GM19035 (cell line): ENCODE data around the gene REM2.
"Not testable (repeated sequence)": the region's sequence is repeated elsewhere in the genome, so short reads cannot be mapped to it uniquely, and the experiment has no call there.

Experiments
- ATAC-seq: cut with Tn5 transposase; IDR thresholded peaks from one replicate; pipeline ENCODE4 v1.9.1; 2021; ENCODE audit not compliant: unreplicated experiment

Gene REM2

GRCh38 chr14:22893706-22894105 is 10.7 kb downstream of the REM2 start:
- ATAC-seq = no peak

GRCh38 chr14:22895402-22895801 is 12.4 kb downstream of the REM2 start:
- ATAC-seq = no peak

- no peak for ATAC-seq
These were observed 13.3 kb downstream of the REM2 start for GRCh38 chr14:22896356-22896755.

- no peak for ATAC-seq
These were observed 13.7 kb downstream of the REM2 start for GRCh38 chr14:22896760-22897159.

DNA sequence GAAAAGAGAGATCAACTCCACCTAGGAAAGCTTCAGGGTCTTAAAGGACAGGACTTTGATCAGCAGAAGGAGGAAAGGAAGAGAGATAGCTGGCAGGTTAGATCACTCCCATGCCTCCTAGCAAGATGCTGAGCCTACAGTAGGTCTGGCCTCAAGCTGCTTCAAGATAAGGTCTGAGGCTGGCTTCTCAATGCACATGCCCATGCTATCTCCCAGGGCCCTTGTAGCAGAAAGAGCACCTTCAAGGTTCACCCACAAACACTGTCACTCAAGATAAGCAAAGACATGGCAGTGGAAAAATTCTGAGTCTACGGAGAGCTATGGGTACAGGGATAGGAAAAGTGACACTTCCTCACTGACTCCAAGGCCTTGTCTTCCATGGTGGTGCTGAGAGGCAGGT is 14.3 kb downstream of the REM2 start:
- ATAC-seq = no peak

DNA sequence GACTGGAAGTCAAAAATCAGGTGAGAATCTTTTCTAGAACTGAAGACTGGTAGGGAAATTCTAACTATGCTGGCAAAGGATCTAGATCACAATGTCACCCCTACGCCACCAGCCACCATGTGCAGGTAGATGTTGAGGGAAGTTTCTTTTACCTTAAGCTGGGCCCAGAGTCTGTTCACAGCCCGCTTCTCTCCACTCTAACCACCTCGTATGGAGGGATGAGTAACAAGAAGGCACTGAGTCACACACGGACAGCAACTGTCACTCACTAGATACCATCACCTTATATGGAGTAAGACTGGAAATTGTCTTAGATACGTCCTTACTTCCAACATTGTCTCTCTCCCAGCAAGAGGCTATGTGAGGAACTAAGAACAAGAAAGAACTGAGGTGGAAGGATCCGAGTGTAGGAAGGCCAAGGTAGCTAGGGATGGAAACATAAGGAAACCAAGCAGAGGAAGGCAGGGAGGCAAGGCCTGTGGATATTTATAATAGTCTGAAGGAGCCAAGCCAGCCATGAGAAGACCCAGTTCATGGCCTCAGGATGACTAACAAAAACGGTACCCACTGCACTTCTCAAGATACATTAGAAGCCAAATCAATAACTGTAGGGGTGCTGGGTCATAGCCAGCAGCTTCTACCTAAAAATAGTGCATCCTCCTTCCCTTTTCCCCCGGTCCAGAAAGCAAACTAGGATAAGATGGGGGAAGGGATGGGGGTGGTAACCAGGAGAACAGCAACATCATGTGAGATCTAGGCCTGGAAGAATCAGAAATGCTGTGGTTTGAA is 15.5 kb downstream of the REM2 start:
- no peak for ATAC-seq

DNA sequence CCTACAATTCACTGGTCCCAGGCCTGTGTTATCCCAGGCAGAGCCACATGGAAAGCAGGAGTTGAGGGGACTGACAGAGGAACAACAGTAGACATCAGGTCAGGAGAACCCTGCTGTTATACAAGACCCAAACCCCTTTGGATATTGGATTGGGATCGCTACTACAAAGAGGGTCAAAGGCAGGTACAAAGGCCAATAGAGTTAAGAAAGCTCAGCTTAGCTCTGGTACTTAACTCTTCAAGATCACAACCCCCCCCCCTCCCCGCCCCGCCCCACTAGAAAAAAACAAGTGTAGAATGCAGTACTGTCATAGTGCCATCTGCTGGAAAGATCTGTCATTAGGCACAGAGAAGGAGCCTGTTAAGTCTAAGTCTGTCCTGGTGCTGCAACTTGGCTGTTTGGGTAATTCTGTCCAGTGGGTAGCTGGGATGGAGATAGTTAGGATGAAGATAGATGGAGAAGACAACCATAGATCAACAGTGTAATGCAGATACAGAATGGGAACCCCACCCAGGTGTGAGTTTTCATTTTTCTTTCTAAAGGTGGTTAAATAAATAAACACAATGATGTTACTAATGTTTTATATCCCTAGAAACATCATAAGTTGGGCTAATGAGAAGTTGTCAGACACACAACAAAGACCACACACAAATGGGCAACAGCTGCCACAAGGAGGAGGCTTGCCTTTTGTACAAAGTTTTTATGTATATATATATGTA is 17.2 kb downstream of the REM2 start:
- ATAC-seq = peak; percentile 55

DNA sequence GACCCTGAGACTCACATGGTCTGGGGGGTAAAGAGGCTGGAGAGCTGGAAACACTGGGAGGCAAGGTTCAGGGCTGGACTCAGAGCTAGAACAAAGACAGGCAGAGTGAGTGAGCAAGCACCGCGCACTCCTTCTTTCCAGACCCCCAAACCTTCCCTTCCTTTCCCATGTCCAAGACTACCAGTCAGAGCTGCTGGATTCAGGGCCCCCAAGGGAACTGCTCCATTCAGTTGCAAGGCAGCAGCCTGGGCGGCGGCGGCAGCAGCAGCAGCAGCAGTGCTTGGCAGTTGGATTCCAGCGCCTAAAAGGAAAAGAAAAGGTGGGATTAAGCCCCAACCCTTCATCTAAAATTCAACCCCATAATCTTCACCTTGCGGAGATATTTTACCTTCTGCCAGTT is 18.8 kb downstream of the REM2 start:
- ATAC-seq = no peak

- ATAC-seq = no peak
These were observed 20.7 kb downstream of the REM2 start for GRCh38 chr14:22903742-22904087.

DNA sequence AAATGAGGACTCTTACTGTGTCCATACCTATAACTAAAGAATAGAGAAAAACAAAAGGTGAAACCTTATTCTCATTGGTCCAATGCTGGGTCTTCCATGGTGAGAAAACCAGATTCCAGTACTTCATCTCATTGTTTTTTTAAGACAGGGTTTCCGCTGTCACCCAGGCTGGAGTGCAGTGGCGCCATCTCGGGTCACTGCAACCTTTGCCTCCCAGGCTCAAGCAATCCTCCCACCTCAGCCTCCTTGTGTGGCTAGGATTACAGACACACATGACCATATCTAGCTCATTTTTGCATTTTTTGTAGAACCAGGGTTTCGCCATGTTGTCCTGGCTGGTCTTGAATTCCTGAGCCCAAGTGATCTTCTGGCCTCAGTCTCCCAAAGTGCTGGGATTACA is 22.6 kb downstream of the REM2 start:
- no peak for ATAC-seq

DNA sequence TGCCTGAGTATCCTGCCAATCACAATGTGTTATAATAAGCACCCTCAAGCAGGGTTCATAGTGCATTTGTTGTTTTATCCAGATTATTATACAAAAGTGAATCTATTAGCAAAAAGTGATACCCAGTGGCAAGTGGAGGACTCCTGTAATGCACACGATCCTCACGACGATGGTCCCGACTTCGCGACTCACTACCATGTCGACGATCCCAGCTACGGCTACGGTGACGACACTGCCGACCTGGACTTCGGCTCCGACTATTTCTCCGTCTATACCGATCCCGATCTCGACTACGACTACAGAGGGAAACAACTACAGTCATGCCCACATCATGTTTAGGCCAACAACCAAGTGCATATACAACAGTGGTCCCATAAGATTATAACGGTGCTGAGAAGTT is 23.1 kb downstream of the REM2 start:
- ATAC-seq = no peak

GRCh38 chr14:22907429-22907828 is 24.4 kb downstream of the REM2 start:
- ATAC-seq = no peak

DNA sequence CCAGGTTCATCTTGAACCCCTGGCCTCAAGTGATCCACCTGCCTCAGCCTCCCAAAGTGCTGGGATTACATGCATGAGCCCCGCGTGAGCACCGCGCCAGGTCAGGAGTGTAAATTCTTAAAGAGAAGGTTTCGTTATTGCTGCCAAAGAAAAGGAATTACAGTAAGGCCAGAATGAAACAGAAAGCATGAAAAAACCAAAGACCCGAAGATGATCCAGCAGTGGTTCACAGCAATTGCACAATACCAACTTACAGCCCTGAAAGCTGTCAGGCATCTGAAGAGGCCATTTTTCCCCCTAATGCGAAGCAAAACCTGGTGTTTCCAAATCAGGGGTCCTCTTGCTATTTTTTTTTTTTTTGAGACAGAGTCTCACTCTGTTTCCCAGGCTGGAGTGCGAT is 25.6 kb downstream of the REM2 start:
- ATAC-seq = no peak

- ATAC-seq = no peak
These were observed 27.9 kb downstream of the REM2 start for GRCh38 chr14:22910916-22911315.

GRCh38 chr14:22914836-22915235 is 31.8 kb downstream of the REM2 start:
- ATAC-seq = not testable (repeated sequence)

GRCh38 chr14:22915886-22916521 is 33.0 kb downstream of the REM2 start:
- ATAC-seq = no peak

DNA sequence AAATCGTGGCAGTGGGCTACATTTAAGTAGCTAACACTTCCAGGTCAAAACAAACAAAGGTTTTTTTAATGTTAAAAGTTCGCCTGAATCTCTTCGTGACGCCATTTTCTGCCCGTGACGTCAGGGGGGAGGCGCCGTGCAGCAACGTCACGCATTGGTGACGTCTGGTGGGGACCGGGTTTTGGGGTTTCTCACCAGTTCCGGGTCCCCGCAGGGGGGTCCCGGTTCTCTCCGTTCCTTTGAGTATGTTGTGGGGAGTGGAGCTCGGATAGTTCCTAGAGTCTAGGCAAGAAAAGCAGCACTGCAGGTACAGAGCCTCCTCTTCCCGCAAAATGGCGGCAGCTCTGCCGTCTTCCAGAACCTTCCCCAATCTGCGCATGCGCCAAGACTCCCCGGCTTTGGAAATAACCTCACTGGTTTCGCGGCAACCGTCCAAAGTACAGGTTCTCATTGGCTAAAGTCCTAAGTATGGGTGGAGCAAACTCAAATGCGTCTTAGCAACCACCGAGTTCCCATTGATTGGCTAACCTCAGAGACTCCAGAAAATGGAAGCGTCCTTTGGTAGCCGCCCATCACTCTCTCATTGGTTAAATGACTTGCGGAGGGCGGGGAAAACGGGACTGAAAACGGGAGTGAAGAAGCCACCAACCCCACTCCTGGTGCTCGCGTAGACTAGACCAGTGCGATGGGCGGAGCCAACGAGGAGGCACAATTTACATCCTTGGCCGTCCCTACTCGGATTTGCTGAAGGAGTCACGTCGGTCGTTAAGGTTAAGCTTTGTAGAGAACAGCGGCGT is 36.0 kb downstream of the REM2 start, which contains the start of gene RBM23:
Gene RBM23, minus strand, starts transcription at position 346 of the 797 bp plus-strand sequence.
- ATAC-seq = peak; percentile 88

DNA sequence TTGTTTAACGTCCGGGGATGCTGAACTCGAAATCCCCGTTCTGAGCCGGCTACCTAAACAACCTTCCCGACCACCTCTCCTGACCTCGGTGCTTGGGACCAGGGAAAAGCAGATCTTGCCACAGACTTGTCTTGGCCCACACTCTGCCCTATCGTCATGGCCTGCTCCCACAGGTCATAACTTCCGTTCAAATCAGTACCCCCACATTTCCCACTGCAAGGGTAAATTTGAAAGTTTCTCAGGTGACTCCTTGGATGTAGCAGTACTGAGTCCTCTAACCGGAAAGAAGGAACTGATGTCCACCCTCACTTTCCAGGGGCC is 36.5 kb downstream of the REM2 start:
- no peak for ATAC-seq

- no peak for ATAC-seq
These were observed 37.7 kb downstream of the REM2 start for GRCh38 chr14:22920697-22921096.

GRCh38 chr14:22922294-22922693 is 39.3 kb downstream of the REM2 start:
- no peak for ATAC-seq

DNA sequence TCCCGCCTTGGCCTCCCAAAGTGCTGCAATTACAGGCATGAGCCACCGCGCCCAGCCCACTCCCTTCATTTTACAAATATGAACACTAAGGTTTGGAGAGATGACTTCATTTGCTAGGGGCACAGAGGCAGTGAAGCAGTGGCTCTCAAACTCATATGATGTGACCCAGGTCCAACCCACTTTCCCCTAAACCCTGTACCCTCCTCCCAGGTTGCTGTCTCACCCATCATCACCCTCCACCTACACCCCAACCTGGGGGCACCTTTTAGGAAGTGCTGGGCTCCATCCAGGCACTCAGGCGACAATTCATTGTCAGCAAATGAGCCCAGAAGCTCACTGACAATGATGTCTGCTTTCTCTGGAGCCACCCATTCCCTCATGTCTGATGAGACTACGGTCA is 40.7 kb downstream of the REM2 start:
- ATAC-seq = no peak
